ENCODE data around the gene RALGPS1. TPM values are rescaled to one million over a fixed set of nuclear protein-coding genes. Genes with fewer than 3 reads are reported as not detected.

Gene RALGPS1
- total and polyA plus RNA-seq, 2 of the 8 experiments (the other 6 are each of a cell fraction or from before 2014, with no cell fraction given), result 20.0 to 23.5 TPM

DNA sequence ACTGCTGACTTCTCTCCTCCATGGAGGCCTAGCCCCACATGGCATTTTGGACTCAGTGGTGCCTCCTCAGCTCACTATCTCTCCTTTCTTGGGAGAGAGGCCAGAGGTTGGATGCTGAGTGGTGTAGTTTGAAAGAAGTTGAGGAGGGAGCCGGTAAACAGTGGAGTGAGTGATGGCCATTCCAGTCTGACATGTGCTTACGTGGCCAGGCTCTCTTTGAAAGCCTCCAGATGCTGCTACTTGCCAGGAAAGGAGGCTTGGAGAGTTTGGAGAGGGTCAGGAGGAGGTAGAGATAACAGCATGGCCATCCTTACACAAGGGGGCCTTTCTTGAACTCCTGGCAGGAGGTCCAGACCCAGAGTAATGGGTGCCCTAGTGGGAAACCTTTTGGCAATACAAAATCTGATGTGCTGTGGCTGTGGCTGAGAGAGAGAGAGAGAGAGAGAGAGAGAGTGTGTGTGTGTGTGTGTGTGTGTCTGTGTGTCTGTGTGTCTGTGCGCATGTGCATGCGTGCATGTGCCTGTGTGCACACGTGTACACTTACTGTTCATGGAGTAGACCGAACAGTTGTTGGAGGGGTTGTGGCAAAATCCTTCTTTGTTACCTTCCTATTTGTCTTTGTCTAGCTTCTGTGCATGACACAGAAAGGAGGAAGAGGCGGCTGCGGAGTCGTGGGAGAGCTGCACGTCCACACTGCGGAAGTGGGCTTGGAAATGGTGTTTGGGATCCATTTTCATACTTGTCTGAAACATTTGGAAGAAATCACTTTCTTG is 37.8 kb downstream of the RALGPS1 start (continued):
- no peak for TF ChIP-seq ATF2 (IDR thresholded peaks at IDR 0.05; ENCODE audit: low read length)
- TF ChIP-seq HDAC6 (IDR thresholded peaks at IDR 0.05; ENCODE audit: low read depth, low read length), result no peak
- TF ChIP-seq GTF2F1 (IDR thresholded peaks at IDR 0.05; ENCODE audit: borderline replicate concordance, low read depth, low read length), result no peak
- no peak for TF ChIP-seq MAFK (IDR thresholded peaks at IDR 0.05; ENCODE audit: low read depth, low read length)
- no peak for TF ChIP-seq SIN3A (conservative IDR thresholded peaks at IDR 0.05 in 1 of 2, IDR thresholded peaks at IDR 0.05 in 1 of 2; ENCODE audit: low read depth in 1 of 2, low read length in 2 of 2)
- no peak for TF ChIP-seq JUN (IDR thresholded peaks at IDR 0.05; ENCODE audit: low read depth, low read length)

Measured in H1 (cell line).